Activated naive CD8-positive, alpha-beta T cell treated with anti-CD3 and anti-CD28 coated beads, Interleukin-2, amount 50 U/mL, for 24 hours (primary cell): Measurements from ENCODE around the gene GAS7.
"Not testable (repeated sequence)": the region's sequence is repeated elsewhere in the genome, so short reads cannot be mapped to it uniquely, and the experiment has no call there.

Experiments
- ATAC-seq: fragments of 150-1000 bp; cut with Tn5 transposase; one replicate; pipeline ENCODE4 v1.10.0; 2021
- DNase-seq: peaks from one replicate; pipeline ENCODE4 v3.0.0; 2021
- H3K27ac Mint-ChIP-seq: one replicate; pipeline ENCODE4 v1.8.0; 2021; ENCODE audit warnings: mild to moderate bottlenecking, mixed read lengths
- H3K27me3 Mint-ChIP-seq: one replicate; pipeline ENCODE4 v1.8.0; 2021; ENCODE audit warnings: mixed read lengths
- H3K36me3 Mint-ChIP-seq: one replicate; pipeline ENCODE4 v1.8.0; 2021; ENCODE audit warnings: low read depth, mixed read lengths
- H3K4me1 Mint-ChIP-seq: one replicate; pipeline ENCODE4 v1.8.0; 2021; ENCODE audit warnings: mixed read lengths
- H3K4me3 Mint-ChIP-seq: one replicate; pipeline ENCODE4 v1.8.0; 2021; ENCODE audit warnings: mild to moderate bottlenecking, moderate library complexity, mixed read lengths
- H3K9me3 Mint-ChIP-seq: one replicate; pipeline ENCODE4 v1.8.0; 2021; ENCODE audit warnings: mixed read lengths

Gene GAS7

GRCh38 chr17:9925457-9925856, 272.9 kb downstream of the GAS7 start:
- Mint-ChIP-seq H3K4me1 (no peaks in the 10 kb centered on the region), H3K9me3 (no peaks in the 10 kb centered on the region), H3K36me3 (no peaks in the 10 kb centered on the region), H3K4me3 (no peak overlapping the region), H3K27me3 (no peaks in the 10 kb centered on the region), H3K27ac (no peak overlapping the region)
- ATAC-seq: no peak
- DNase-seq: no peak

DNA sequence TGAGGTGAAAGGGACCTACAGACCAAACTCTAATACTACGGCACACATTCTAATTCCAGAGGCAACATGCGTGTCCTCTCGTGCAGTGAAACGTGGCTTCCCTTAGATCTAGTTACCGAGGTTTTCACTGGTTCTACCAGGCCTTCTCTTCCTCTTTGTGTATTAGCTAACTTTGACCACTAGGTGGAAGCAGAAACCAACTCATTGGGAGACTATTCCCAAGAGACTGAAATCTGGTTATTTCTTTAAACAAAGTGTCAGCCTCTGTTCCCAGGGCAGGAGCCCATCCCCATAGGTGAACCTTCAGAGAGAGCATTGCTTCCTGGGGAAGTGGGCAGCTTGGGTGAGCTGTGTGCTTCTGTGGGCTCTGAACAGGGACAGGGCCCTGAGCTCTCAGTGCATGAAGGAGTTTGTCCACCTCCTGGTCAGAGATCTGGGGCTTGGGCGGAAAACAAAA, 273.6 kb downstream of the GAS7 start:
- no peak overlapping the region for H3K27ac Mint-ChIP-seq
- H3K4me3 Mint-ChIP-seq: no peak overlapping the region
- ATAC-seq (peak; percentile 59), DNase-seq (peak; percentile 3)
- no peaks in the 10 kb centered on the region for H3K36me3 Mint-ChIP-seq
- no peaks in the 10 kb centered on the region for H3K27me3 Mint-ChIP-seq
- H3K4me1 Mint-ChIP-seq: no peaks in the 10 kb centered on the region
- H3K9me3 Mint-ChIP-seq: no peaks in the 10 kb centered on the region

GRCh38 chr17:9922012-9922848, 276.2 kb downstream of the GAS7 start:
- no peaks in the 10 kb centered on the region for H3K9me3 Mint-ChIP-seq
- no peaks in the 10 kb centered on the region for H3K4me1 Mint-ChIP-seq
- H3K27ac Mint-ChIP-seq: no peak overlapping the region
- no peak overlapping the region for H3K4me3 Mint-ChIP-seq
- DNase-seq (no peak), ATAC-seq (no peak)
- no peaks in the 10 kb centered on the region for H3K27me3 Mint-ChIP-seq
- H3K36me3 Mint-ChIP-seq: no peaks in the 10 kb centered on the region

DNA sequence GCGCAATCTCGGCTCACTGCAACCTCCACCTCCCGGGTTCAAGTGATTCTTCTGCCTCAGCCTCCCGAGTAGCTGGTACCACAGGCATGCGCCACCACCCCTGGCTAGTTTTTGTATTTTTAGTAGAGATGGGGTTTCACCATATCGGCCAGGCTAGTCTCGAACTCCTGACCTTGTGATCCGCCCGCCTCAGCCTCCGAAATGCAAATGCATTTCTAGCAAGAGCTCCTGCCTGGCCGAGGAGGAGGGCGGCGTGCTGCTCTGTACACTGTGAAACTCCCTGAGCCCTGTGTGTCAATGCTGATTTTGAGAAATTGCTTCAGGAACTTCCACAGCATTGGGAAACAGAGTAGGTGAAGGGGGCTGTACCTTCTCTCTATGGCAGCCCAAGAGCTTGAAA, 277.2 kb downstream of the GAS7 start:
- not testable (repeated sequence) for H3K27ac Mint-ChIP-seq, H3K27me3 Mint-ChIP-seq, H3K9me3 Mint-ChIP-seq, ATAC-seq, H3K4me1 Mint-ChIP-seq, H3K4me3 Mint-ChIP-seq, DNase-seq, H3K36me3 Mint-ChIP-seq

DNA sequence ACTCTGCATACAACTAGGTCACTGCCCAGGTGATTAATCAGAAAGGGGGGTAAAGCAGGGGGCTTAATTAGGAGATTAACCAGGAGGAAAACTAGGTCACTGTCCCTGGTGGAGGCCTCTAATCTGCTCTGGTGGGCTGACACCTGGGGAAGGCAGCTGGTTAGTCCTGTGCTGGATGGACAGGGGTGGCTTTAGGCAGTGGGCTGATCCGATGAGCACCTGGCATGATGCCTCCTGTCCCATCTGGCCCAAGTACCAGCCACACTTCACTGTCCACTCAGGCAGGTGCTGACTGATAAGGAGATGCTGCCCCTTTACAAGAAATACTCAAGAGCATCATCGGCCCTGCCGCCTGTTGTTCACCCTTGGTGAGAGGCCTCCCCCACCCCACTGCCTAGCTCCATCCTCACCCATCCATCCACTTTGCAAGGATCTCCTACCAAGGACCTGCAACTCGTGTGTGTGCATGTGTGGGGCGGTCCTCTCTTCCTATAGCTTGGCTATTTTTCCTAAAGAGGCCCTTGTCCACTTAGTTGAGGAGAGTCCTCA, 279.5 kb downstream of the GAS7 start:
- H3K9me3 Mint-ChIP-seq: no peaks in the 10 kb centered on the region
- H3K4me1 Mint-ChIP-seq: no peaks in the 10 kb centered on the region
- no peak overlapping the region for H3K4me3 Mint-ChIP-seq
- no peaks in the 10 kb centered on the region for H3K36me3 Mint-ChIP-seq
- no peak for ATAC-seq
- H3K27me3 Mint-ChIP-seq: no peaks in the 10 kb centered on the region
- H3K27ac Mint-ChIP-seq: no peak overlapping the region
- DNase-seq: no peak

- Mint-ChIP-seq H3K36me3 (no peaks in the 10 kb centered on the region), H3K4me1 (no peaks in the 10 kb centered on the region), H3K27me3 (no peaks in the 10 kb centered on the region), H3K27ac (no peak overlapping the region), H3K4me3 (no peak overlapping the region), H3K9me3 (no peaks in the 10 kb centered on the region)
- ATAC-seq (no peak), DNase-seq (no peak)
These were observed 280.1 kb downstream of the GAS7 start for GRCh38 chr17:9918352-9918751.

GRCh38 chr17:9917801-9918200, 280.6 kb downstream of the GAS7 start:
- Mint-ChIP-seq H3K27ac (no peak overlapping the region), H3K4me3 (no peak overlapping the region), H3K4me1 (no peaks in the 10 kb centered on the region), H3K36me3 (no peaks in the 10 kb centered on the region), H3K27me3 (no peaks in the 10 kb centered on the region), H3K9me3 (no peaks in the 10 kb centered on the region)
- ATAC-seq (no peak), DNase-seq (no peak)

DNA sequence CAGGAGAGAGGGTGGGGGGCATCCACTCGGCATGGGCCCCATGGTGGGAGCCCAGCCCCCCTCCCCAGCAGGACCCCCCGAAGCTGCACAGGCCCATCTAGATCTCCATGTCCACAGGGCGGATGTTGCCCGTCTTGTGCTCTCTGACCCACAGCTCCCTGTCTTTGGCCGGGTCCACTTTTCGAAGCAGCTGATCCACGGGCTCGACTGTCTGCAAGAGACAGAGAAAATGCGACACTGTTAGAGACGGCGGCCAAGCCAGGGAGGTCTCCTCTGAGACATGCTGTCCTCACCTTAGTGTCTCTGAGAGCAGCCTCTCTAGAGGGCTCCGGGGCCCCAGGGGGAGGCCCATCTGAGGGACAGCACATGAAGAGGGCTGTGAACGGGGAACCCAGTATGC, 281.3 kb downstream of the GAS7 start:
- Mint-ChIP-seq H3K36me3 (no peaks in the 10 kb centered on the region), H3K4me1 (no peaks in the 10 kb centered on the region), H3K9me3 (no peaks in the 10 kb centered on the region), H3K27me3 (no peaks in the 10 kb centered on the region), H3K4me3 (no peak overlapping the region), H3K27ac (no peak overlapping the region)
- ATAC-seq: no peak
- no peak for DNase-seq

DNA sequence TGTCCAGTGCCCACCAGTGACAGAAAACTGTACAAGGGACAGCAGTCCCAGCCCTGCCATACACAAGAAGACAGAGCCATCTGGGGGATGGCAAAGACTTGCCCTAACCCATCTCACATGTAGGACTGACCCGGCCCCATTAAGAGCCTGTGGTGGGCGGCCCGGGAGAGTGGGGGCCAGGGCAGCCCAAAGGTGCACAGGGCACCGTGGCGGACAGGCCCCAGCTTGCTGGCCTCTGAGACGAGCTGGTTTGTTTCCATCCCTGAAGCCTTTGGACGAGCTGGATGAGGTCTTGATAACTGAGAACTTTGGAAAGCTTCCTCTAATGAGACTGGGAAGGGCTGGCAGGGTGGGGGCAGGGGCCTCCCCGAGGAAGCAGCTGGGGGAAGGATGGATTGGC, 282.3 kb downstream of the GAS7 start:
- no peak for ATAC-seq
- Mint-ChIP-seq H3K27me3 (no peaks in the 10 kb centered on the region), H3K4me1 (no peaks in the 10 kb centered on the region), H3K9me3 (no peaks in the 10 kb centered on the region), H3K36me3 (no peaks in the 10 kb centered on the region), H3K4me3 (no peak overlapping the region), H3K27ac (no peak overlapping the region)
- no peak for DNase-seq

DNA sequence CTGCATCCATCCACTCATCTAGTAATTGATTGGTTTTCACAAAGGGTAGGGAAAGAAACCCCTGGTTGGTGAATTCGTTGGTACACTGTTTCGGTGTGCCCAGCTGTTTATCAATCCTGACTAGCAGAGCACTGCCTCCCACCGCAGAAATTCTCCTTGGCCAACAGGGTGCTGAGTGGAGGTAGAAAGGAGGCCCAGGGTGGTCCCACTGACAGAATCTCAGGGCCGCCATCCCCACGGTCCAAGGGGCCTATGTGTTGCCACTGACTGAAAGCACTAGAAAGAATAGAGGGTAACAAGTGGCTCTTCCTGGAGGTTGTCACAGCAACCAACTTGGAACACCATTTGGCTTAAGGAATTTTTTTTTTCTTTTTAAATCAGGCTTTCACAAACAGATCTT, 284.9 kb downstream of the GAS7 start:
- H3K27ac Mint-ChIP-seq: no peak overlapping the region
- no peaks in the 10 kb centered on the region for H3K36me3 Mint-ChIP-seq

DNA sequence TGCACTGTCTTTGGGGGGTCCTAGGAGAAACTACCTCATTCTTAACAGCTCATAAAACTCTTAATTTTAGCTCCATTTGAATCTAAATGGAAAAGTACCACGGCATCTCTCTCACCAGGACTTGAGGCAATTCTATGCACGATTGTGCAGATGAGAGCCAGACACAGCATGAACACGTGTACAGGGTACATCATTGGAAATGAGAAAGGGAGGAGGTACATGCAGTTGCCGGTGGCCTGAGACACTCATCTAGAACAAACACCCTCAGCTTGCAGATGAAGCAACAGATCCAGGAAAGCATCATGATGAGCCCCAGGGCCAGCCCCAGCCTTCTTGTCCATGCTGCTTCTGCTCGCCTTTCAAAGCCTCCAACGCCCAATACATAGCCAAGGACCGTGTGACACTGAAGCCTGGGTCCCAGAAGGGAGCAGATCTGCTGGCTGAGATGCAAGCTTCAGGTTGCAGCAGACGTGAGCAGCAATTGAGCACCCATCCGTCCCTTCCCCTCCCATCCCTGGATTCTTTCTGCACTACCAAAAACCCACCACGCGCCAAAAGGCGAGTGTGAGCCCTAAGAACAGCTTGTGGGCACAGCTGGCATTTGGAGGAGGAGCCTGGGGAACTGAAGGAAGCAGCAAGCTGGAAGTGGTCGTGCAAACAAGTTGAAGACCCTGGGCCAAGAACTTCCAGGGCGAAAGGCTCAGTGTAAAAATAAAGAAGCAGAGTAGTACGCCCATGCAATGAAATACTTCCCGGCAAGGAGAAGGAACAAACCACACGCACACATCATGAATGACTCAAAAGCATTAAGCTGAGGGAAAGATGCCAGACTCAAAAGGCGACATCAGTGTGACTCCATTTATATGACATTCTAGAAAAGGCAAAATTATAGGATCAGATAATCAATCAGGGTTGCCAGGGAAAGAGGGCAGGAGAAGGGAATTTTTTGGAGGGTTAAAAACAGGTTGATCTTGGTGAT, 286.0 kb downstream of the GAS7 start:
- no peak overlapping the region for H3K27ac Mint-ChIP-seq
- H3K4me3 Mint-ChIP-seq: no peak overlapping the region
- H3K9me3 Mint-ChIP-seq: no peaks in the 10 kb centered on the region
- no peaks in the 10 kb centered on the region for H3K27me3 Mint-ChIP-seq
- no peaks in the 10 kb centered on the region for H3K4me1 Mint-ChIP-seq
- DNase-seq (no peak), ATAC-seq (no peak)
- H3K36me3 Mint-ChIP-seq: no peaks in the 10 kb centered on the region

More for the DNA sequence above, 284.9 kb downstream of the GAS7 start:
- Mint-ChIP-seq H3K4me1 (no peaks in the 10 kb centered on the region), H3K9me3 (no peaks in the 10 kb centered on the region), H3K27me3 (no peaks in the 10 kb centered on the region), H3K4me3 (no peak overlapping the region)
- ATAC-seq (no peak), DNase-seq (no peak)

- DNase-seq: no peak
- Mint-ChIP-seq H3K27me3 (no peaks in the 10 kb centered on the region), H3K9me3 (no peaks in the 10 kb centered on the region), H3K4me1 (no peaks in the 10 kb centered on the region), H3K36me3 (no peaks in the 10 kb centered on the region), H3K27ac (no peak overlapping the region), H3K4me3 (no peak overlapping the region)
- ATAC-seq: no peak
These were observed 287.3 kb downstream of the GAS7 start for GRCh38 chr17:9911089-9911488.

DNA sequence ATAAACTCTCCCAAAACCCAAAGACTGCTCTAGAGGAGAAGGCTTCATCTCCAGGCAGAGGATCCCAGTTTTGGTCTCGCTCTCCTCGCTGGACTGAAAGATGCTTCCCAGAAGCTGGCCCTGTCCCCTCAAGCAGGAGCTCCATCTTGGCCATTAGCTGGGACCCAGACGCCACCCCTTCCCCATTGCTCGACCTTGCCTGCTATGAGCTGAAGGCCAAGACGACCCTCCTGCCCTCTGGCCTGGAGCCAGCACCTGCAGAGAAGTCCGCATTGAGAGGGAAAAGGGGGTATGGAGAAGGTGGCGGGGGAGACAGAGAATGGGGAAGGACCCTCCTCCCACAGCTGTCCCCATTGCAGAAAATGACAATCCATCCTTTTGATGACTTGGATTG, 289.8 kb downstream of the GAS7 start:
- H3K4me1 Mint-ChIP-seq: no peaks in the 10 kb centered on the region
- no peak for ATAC-seq
- no peak overlapping the region for H3K4me3 Mint-ChIP-seq
- no peaks in the 10 kb centered on the region for H3K9me3 Mint-ChIP-seq
- no peaks in the 10 kb centered on the region for H3K27me3 Mint-ChIP-seq
- no peaks in the 10 kb centered on the region for H3K36me3 Mint-ChIP-seq
- no peak for DNase-seq
- no peak overlapping the region for H3K27ac Mint-ChIP-seq

DNA sequence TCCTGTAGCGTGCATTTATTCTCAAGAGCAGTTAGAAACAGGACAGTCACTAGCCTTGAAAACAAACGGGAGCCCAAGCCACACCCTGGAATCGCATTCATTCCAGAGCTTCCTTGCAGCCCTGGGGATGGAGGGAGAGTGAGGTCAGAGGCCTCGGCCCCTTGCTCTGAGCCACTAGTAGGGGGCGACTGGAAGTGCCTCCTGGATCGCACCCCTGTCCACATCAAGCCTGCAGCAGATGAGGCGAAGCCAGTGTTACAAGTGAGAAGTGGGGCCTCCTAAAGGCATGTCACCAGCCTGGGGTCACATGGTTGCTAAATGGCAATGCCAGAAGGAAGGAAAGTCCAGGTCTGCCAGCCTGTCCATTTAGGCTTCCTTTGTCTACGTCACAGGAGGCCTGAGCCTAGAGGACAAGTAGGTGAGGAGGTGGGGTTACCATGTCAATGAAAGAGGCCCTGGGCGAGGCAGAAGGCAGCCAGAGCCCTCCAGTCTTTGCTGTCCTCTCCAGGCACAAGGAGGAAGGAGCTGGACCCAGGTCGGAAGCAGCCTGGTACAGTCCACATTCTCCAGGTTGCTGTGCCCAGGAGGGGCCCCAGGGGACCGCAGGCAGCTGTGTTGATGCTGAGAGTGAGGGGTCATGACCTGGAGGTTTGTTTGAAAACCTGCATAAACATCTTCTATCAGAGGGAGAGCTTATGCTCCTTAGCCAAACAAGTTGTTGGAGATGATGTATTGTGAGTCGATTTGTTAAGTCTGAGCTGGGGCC, 290.3 kb downstream of the GAS7 start:
- no peak overlapping the region for H3K27ac Mint-ChIP-seq

More for the DNA sequence above, 290.3 kb downstream of the GAS7 start:
- DNase-seq: no peak
- no peak for ATAC-seq
- Mint-ChIP-seq H3K4me1 (no peaks in the 10 kb centered on the region), H3K27me3 (no peaks in the 10 kb centered on the region), H3K36me3 (no peaks in the 10 kb centered on the region), H3K4me3 (no peak overlapping the region), H3K9me3 (no peaks in the 10 kb centered on the region)
